K562 (cell line): ENCODE measurements around the gene ZNF565. TPM values are rescaled to one million over a fixed set of nuclear protein-coding genes. Genes with fewer than 3 reads are reported as not detected.

Source experiments
- ATF2 ChIP-seq: sonication (generic); formaldehyde crosslinking; IDR thresholded peaks from 2 replicates; pipeline ENCODE4 v1.8.1; 2022; ENCODE audit warnings: missing genetic modification reagents
- CGGBP1 ChIP-seq: fragments of 250-450 bp; sonication (Bioruptor Pico); IDR thresholded peaks from 2 replicates; pipeline ENCODE4 v1.9.0; 2021; ENCODE audit warnings: mild to moderate bottlenecking
- DPF2 ChIP-seq: fragments of 450-650 bp; IDR thresholded peaks from 2 replicates; pipeline ENCODE4 v1.6.1; 2016
- ELF1 ChIP-seq: fragments of 200-800 bp; sonication (Bioruptor generic); IDR thresholded peaks from 2 replicates; pipeline ENCODE4 v1.6.1; 2016; ENCODE audit warnings: missing genetic modification characterization, missing compliant biosample characterization
- GATA2 ChIP-seq: sonication (generic); formaldehyde crosslinking; IDR thresholded peaks from 2 replicates; pipeline ENCODE4 v1.4.0; 2020; ENCODE audit warnings: mild to moderate bottlenecking, missing genetic modification reagents
- NR2C1 ChIP-seq, 2 experiments: fragments of 450-650 bp; IDR thresholded peaks; 2 replicates each; pipeline ENCODE4 v1.6.1; 2017; ENCODE audit warnings: mild to moderate bottlenecking in 2 of 2, antibody characterized with exemption in 1 of 2, inconsistent platforms in 1 of 2, missing compliant biosample characterization in 1 of 2, missing genetic modification characterization in 1 of 2
- PKNOX1 ChIP-seq: fragments of 450-650 bp; IDR thresholded peaks from 2 replicates; pipeline ENCODE4 v1.6.1; 2016
- PML ChIP-seq: IDR thresholded peaks from 2 replicates; pipeline ENCODE4 v1.6.1; 2012; ENCODE audit warnings: low read length, inconsistent platforms
- RCOR1 ChIP-seq, 2 experiments: IDR thresholded peaks; 2 replicates each; pipeline ENCODE4 v1.6.1; 2012; ENCODE audit warnings: low read depth in 2 of 2, low read length in 2 of 2, borderline replicate concordance in 1 of 2, improper control_type of control experiment in 1 of 2
- SAP30 ChIP-seq: fragments of 200-600 bp; sonication (generic); IDR thresholded peaks from 2 replicates; pipeline ENCODE4 v1.6.1; 2012; ENCODE audit warnings: borderline replicate concordance, low read depth, mild to moderate bottlenecking, moderate library complexity, low read length, control low read depth, inconsistent platforms; ENCODE audit not compliant: insufficient read depth, poor library complexity, severe bottlenecking
- STAG1 ChIP-seq: sonication (generic); formaldehyde crosslinking; IDR thresholded peaks from 2 replicates; pipeline ENCODE4 v1.5.0; 2020; ENCODE audit warnings: missing genetic modification reagents, borderline replicate concordance
- ZBED1 ChIP-seq: IDR thresholded peaks from 2 replicates; pipeline ENCODE4 v1.6.1; 2014
- ZBTB12 ChIP-seq: fragments of 250-450 bp; sonication (Bioruptor Pico); IDR thresholded peaks from 2 replicates; pipeline ENCODE4 v1.4.0; 2020
- ZNF3 ChIP-seq: fragments of 250-450 bp; sonication (Bioruptor Pico); IDR thresholded peaks from 2 replicates; pipeline ENCODE4 v1.5.0; 2021; ENCODE audit warnings: mild to moderate bottlenecking, moderate library complexity
- ZNF766 ChIP-seq: fragments of 200-800 bp; sonication (Bioruptor generic); conservative IDR thresholded peaks from 2 replicates; pipeline ENCODE4 v1.6.1; 2016; ENCODE audit warnings: missing genetic modification characterization, missing compliant biosample characterization
- polyA plus RNA-seq, 8 experiments: library from polyadenylated mRNA; depleted of rRNA in 4 of 8; stranded (reverse) in 5 of 8; unstranded in 3 of 8; fragments of >200 nt; fragmentation: Nextera tagmentation in 2 of 8; fragmentation: Illumina TruSeq in 1 of 8; extraction: Ambion mirVana in 2 of 8; extraction: Trizol in 1 of 8; gene quantifications; 2 replicates each; pipeline versions ENCODE4 v1.2.1 to v1.2.3, GENCODE V29; 2011 to 2014; ENCODE audit warnings: inconsistent platforms in 1 of 8, missing spikeins in 1 of 8
- total RNA-seq, 7 experiments: library from RNA; depleted of rRNA in 6 of 7; stranded (reverse); fragments of >200 nt in 6 of 7; fragmentation: Illumina TruSeq in 2 of 7; extraction: Trizol in 2 of 7; gene quantifications; 2 replicates each; pipeline versions ENCODE4 v1.2.1 to v1.2.3, GENCODE V29; 2011 to 2021; ENCODE audit warnings: low replicate concordance in 1 of 7
- TF ChIP-seq, protein P1 (sequence below), 3 experiments: fragments of 200-800 bp in 1 of 3; fragments of 250-450 bp in 1 of 3; fragments of 450-650 bp in 1 of 3; sonication (Bioruptor Pico) in 1 of 3; sonication (Bioruptor generic) in 1 of 3; formaldehyde crosslinking in 1 of 3; IDR thresholded peaks; 2 replicates each; pipeline versions ENCODE4 v1.6.1 to v1.8.0; 2016 to 2022; ENCODE audit warnings: mild to moderate bottlenecking in 2 of 3, missing genetic modification characterization in 2 of 3, missing compliant biosample characterization in 1 of 3, moderate library complexity in 1 of 3

The ZNF565 gene
- total and polyA plus RNA-seq, 9 of the 15 experiments (the other 6 are each of a cell fraction or from before 2014, with no cell fraction given), result 1.3 to 3.2 (median 2.6) TPM

DNA sequence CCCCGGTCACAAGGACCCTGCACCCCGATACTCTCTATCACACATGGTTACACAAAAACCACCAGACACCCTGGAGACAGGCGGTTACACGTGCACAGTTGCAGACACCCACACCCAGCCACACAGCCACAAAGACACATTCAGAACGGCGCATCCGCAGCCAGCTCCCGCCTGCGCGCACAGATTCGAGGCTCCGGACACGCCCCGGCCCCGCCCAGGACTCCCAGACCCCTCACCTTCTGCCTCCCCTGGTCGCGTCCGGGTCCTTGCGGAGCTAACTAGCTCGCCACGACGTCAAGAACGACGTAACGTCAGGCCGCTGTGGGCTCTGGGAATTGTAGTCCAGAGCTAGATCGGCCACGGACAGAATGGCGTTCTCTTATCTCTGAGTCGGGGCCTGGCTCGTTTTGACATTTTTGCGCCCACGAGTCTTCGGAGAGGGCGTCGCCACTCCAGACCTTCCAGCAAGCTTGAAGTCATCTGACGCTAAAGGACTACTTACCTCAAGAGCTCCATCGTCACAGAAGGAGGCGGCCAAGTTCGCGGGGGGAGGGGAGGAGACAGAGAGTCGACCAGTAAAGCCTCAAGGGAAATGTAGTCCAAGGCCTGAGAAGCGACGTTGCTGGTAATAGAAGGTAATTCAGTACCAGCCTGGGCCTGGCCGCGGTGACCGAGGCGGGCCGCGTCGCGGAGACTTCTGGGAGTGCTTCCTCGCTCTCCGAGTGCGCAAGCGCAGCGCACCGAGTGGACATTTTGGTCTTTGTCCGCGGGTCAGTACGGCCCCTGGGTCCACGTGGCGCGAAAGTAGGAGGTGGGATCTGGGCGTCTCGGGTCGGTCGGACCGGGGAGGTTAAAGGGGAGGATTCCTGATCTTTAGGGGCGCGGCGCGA lies at the start of gene ZNF565, which contains the start of gene ZNF146 (continued):
- no peak for TF ChIP-seq CGGBP1 (CRISPR knock-in tag)
- peak; percentile 79 for TF ChIP-seq GATA2 (CRISPR knock-in tag)
- peak; percentile 76 for TF ChIP-seq ZBTB12 (CRISPR knock-in tag)
- 0 out of 2 replicates have a peak, but pooled peaks have one; percentile 30 for TF ChIP-seq DPF2
- peak; percentile 77 for TF ChIP-seq SAP30
- TF ChIP-seq ZBED1, result no peak
- TF ChIP-seq NR2C1 (IDR thresholded peaks at IDR 0.05), result no peak; the same call in none of the 2 replicates
- peak; percentile 88 for TF ChIP-seq NR2C1 (tag; IDR thresholded peaks at IDR 0.05)
- no peak for TF ChIP-seq STAG1 (CRISPR knock-in tag)
- TF ChIP-seq ZNF766 (CRISPR knock-in tag), result peak; percentile 88
- TF ChIP-seq ELF1 (tag), result peak; percentile 21
- peak; percentile 74 for TF ChIP-seq PKNOX1
- no peak; a peak in 1 of 4 replicates for TF ChIP-seq RCOR1 (IDR thresholded peaks at IDR 0.05; ENCODE audit: borderline replicate concordance in 1 of 2, low read depth in 2 of 2, low read length in 2 of 2)
- TF ChIP-seq PML, result peak; percentile 62; the same call in 1 of the 2 replicates
- no peak for TF ChIP-seq ZNF3
- TF ChIP-seq, protein P1, sequence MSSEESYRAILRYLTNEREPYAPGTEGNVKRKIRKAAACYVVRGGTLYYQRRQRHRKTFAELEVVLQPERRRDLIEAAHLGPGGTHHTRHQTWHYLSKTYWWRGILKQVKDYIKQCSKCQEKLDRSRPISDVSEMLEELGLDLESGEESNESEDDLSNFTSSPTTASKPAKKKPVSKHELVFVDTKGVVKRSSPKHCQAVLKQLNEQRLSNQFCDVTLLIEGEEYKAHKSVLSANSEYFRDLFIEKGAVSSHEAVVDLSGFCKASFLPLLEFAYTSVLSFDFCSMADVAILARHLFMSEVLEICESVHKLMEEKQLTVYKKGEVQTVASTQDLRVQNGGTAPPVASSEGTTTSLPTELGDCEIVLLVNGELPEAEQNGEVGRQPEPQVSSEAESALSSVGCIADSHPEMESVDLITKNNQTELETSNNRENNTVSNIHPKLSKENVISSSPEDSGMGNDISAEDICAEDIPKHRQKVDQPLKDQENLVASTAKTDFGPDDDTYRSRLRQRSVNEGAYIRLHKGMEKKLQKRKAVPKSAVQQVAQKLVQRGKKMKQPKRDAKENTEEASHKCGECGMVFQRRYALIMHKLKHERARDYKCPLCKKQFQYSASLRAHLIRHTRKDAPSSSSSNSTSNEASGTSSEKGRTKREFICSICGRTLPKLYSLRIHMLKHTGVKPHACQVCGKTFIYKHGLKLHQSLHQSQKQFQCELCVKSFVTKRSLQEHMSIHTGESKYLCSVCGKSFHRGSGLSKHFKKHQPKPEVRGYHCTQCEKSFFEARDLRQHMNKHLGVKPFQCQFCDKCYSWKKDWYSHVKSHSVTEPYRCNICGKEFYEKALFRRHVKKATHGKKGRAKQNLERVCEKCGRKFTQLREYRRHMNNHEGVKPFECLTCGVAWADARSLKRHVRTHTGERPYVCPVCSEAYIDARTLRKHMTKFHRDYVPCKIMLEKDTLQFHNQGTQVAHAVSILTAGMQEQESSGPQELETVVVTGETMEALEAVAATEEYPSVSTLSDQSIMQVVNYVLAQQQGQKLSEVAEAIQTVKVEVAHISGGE (CRISPR knock-in tag; IDR thresholded peaks at IDR 0.05), result peak in 1 of 3 experiments; percentile 59; a peak in 1 of 6 replicates
- TF ChIP-seq ATF2 (CRISPR knock-in tag), result peak; percentile 23; the same call in 1 of the 2 replicates
